ES-I3 (cell line): ENCODE results near the gene SLIT3.
"Not testable (repeated sequence)": the region's sequence is repeated elsewhere in the genome, so short reads cannot be mapped to it uniquely, and the experiment has no call there.

Experiments
- H3K36me3 ChIP-seq: 2 replicates; pipeline ENCODE4 v1.6.1; 2013; ENCODE audit warnings: mild to moderate bottlenecking, low read length, control low read depth, moderate library complexity; ENCODE audit not compliant: insufficient read depth
- H3K4me1 ChIP-seq: 2 replicates; pipeline ENCODE4 v1.6.1; 2013; ENCODE audit warnings: mild to moderate bottlenecking, control low read depth, low read length; ENCODE audit not compliant: insufficient read depth
- H3K9ac ChIP-seq: 2 replicates; pipeline ENCODE4 v1.6.1; 2013; ENCODE audit warnings: low read depth, mild to moderate bottlenecking, low read length, moderate library complexity
- H3K9me3 ChIP-seq: 2 replicates; pipeline ENCODE4 v1.6.1; 2013; ENCODE audit warnings: mild to moderate bottlenecking, low read length, moderate library complexity; ENCODE audit not compliant: control insufficient read depth, insufficient read depth

SLIT3 gene

DNA sequence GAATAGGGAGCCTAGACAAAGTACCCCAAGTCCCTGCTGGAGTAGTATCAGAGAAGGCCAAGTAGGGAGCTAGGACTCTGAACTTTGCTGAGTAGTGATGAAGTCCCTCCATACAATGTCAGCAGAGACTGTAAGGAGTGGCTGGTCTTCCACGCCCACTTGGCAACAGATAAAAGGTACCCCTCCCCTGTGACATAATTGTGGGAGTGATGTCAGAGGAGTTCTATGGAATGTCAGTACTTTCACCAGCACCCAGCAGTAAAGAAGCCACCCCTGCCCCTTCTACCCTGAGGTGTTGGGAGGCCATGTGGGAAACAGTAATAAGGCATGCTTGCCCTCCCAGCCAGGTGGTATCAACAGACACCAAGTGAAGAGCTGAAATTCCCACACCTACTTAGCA lies 143.9 kb downstream of the SLIT3 start:
- Histone ChIP-seq H3K36me3 (no peaks in the 10 kb centered on the region), H3K4me1 (peaks cover 12% of the 10 kb centered on the region), H3K9me3 (peaks cover 2% of the 10 kb centered on the region; the same call in 1 of the 2 replicates), H3K9ac (no peak overlapping the region)

DNA sequence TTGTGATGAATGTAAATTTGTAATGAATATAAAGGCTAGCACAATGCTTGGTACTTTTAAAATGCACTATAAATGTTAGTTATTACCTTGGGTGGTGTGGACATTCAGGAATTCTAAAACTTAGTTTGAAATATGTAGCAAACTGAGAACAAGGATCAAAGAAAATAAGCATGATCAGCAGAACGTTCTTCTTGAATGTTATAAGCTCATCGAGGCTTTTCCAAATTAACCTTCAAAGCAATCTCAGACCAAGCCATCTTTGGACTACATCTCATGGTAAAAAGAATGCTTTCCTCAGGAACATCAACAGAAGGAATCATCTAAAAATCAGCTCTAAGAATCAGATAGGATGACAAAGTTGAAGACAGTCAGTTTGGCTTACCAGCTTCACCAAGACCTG lies 146.3 kb downstream of the SLIT3 start:
- H3K36me3 ChIP-seq: no peaks in the 10 kb centered on the region
- H3K9me3 ChIP-seq: peaks cover 2% of the 10 kb centered on the region; the same call in 1 of the 2 replicates
- H3K4me1 ChIP-seq: peaks cover 20% of the 10 kb centered on the region
- no peak overlapping the region for H3K9ac ChIP-seq

DNA sequence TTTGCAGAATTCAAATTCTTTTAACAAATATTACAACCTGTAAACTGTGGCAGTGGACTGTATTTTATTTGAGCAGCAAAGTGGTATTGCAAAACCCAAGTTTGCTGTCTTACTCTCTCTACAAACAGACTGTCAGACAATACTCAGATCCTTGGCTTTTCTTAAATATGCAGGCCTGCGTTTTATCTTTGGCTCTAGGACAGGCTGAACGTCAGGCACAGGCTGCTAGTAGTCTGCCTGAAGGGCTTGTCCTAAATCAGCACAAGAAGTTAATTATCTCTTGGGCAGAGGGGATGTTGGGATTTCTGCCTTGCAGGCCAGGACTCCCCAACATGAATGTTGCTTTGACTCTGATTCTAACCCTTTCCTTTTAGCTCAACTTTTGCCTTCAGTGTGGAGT lies 147.5 kb downstream of the SLIT3 start:
- Histone ChIP-seq H3K9me3 (peaks cover 2% of the 10 kb centered on the region; the same call in 1 of the 2 replicates), H3K9ac (no peak overlapping the region), H3K36me3 (no peaks in the 10 kb centered on the region), H3K4me1 (peaks cover 20% of the 10 kb centered on the region)

DNA sequence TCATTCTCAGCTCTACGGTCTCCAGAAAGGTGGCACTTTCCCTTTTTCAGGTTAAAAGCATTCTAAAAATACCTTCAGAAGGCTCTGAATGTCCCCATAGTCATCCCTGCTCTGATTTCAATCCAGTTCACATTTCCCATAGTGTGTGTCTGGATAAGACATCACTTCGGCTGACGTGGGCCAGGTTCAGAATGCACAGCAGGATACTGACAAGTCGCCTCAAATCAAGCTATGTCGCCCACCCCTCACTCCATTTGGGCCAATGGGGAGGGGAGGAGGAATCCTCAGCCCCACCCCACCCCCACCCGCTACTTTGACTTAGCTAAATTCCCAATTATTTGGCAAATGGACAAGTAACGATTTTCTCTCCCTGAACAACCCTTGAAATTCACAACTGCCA lies 148.0 kb downstream of the SLIT3 start:
- peaks cover 20% of the 10 kb centered on the region for H3K4me1 ChIP-seq
- peaks cover 2% of the 10 kb centered on the region; the same call in 1 of the 2 replicates for H3K9me3 ChIP-seq
- no peaks in the 10 kb centered on the region for H3K36me3 ChIP-seq
- no peak overlapping the region for H3K9ac ChIP-seq

DNA sequence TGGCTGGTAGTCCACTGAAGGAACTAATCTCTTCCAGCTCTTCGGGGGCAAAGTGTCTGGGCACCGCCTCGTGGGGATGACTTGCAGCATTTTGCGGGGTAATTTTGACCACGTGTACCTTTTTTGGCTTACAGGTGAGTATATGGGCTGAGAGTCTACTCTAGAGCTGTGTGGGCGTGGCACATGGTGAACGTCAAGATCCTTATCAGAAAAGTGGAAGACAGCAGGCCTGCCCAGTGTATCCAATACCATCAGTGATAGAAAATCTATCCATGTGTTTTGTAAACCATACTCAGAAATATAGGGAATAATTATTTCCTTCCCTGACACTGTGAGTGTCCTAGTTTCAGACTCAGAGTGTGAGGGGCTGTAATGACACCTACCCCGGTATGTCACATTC lies 148.5 kb downstream of the SLIT3 start:
- Histone ChIP-seq H3K36me3 (no peaks in the 10 kb centered on the region), H3K9me3 (peaks cover 2% of the 10 kb centered on the region; the same call in 1 of the 2 replicates), H3K9ac (no peak overlapping the region), H3K4me1 (peaks cover 20% of the 10 kb centered on the region)

DNA sequence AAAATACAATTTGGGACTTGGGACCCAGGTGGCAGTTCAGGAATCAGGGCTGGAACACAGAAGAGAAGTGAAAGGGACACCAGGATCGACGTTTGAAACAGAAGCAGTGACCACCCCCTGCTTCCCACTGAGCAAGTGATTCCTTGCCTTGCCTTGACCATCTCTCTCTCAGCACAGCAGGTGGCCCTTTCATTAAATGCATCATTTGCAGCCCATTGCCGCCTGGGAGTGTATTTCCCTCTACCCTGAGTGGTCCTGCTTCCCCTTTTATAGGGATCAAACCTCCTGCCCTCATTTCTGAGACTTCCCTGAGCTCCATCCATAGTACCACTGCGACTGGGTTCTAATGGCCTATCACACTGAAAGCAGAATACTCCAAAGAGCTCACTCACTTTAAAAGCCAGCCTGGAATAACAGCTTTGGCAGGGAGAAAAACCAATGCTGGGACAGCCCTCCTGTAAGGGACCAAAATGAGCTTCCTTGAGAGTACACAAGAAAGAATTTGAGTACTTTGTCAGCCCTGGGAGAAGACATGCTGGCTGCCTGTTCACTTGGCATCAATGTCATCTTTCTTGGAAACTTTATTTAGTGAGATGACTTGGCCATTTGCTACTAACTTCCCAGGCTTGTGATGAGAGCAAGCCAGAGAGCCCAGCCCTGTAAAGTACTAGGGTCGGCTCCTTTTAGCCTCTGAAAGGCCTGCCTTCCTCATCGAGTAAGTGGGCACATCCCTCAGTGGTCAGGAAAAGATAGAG lies 149.7 kb downstream of the SLIT3 start:
- H3K9ac ChIP-seq: no peak overlapping the region
- no peaks in the 10 kb centered on the region for H3K9me3 ChIP-seq
- H3K36me3 ChIP-seq: no peaks in the 10 kb centered on the region
- H3K4me1 ChIP-seq: peaks cover 20% of the 10 kb centered on the region

DNA sequence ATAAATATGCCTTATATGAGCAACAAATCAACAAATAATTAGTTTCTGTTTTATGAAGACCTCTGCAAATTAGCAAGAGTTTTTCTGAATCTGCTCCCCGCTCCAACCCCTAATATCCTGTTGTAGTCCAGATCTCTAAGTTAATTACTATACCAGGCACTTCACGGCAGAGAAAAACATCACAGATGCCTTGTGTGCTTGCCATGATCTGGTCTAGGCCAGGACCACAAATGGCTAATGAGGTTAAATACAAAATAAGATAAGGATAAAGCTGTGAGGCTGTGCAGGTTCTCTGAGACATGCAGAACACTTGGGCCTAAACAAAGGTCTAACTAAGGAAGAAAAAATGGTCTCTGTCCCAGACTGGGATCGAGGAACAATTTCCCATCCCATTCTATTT lies 150.8 kb downstream of the SLIT3 start:
- no peak overlapping the region for H3K9ac ChIP-seq
- H3K4me1 ChIP-seq: peaks cover 20% of the 10 kb centered on the region
- H3K9me3 ChIP-seq: no peaks in the 10 kb centered on the region
- H3K36me3 ChIP-seq: no peaks in the 10 kb centered on the region

DNA sequence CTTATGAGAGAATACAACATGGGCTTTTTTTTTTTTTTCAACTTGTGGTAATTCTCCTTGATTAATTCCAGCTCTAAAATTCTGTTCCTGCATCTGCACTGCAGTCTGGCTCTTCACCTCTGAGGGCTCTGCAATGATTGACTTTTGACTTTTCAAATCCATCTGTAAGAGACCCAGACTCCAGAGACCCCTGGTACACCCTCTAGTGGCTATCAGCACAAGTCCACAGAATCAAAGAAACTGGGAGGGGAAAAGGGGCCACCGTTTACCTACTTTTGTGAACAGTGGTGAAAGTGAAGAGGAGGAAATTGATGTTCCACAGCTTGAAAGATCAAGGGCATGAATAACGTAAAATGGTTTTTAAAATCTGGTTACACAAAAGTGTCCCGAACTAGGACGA lies 151.6 kb downstream of the SLIT3 start:
- Histone ChIP-seq H3K36me3 (no peaks in the 10 kb centered on the region), H3K9ac (no peak overlapping the region), H3K9me3 (no peaks in the 10 kb centered on the region), H3K4me1 (peaks cover 20% of the 10 kb centered on the region)

DNA sequence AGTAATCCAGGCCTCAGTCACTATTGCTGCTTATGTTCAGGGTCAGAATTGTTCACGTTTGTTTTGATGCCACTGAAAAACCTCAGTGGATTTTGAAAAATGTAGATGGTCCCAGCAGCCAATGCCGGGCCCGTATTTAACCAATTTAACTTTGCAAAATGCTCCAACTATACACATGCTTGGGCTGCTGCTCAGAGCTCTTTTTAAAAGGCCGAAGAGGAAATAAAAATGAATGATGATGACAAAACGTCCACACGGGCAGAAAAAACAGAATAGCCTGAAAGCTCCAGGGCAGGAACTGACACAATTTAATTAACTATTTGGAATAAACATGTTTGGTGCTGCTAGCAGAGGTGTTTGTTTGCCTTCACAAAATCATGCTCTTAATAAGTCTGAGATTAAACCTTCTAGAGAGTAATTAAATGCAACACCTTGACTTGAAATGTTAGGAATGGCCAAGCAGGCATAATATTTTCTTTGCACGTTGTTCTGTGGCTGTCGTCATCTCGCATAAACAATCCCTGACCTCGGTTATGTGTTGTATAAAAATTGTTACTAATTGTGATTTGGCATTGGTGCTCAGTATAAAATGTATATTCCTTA lies 152.7 kb downstream of the SLIT3 start:
- Histone ChIP-seq H3K9me3 (no peaks in the 10 kb centered on the region), H3K36me3 (no peaks in the 10 kb centered on the region), H3K9ac (no peak overlapping the region), H3K4me1 (peaks cover 18% of the 10 kb centered on the region)

DNA sequence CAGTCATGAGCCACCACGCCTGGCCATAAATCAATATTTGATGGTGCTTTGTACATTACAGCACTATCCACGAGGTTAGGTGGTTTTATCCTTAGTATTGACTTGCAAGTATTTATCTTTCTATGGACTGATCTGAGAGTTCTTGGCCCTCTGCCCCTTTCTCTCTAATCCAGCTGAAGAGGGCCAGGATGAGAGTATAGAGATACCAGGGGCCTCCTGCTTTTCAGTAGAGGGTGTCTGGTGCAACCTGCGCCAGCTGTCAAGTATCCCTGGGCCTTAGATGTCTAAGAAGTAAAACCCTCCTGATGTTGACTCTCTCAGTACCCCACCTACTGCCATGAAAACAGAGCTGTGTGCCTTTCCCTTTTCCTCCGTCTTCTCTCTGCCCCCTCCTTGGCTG lies 153.4 kb downstream of the SLIT3 start:
- Histone ChIP-seq H3K9me3 (no peaks in the 10 kb centered on the region), H3K36me3 (no peaks in the 10 kb centered on the region), H3K9ac (no peak overlapping the region), H3K4me1 (peaks cover 11% of the 10 kb centered on the region)

DNA sequence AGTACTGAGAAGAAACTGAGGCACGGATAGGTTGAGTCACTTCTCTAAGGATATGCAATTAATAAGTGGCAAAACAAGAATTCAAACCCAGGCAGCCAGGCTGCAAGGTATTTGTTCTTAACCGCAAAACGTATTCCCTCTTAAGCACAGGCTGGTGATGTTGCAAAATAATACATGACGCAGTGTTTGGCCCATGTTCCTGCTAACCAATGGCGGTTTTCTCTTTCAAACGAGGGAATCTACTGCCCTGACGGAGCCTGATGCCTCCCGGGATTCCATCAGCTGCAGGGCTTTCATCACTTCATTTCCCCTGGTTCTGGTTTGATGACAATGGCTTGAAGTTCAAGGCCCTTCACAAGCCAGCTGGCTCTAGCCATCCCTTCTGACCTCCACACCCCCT lies 154.8 kb downstream of the SLIT3 start:
- Histone ChIP-seq H3K36me3 (no peaks in the 10 kb centered on the region), H3K9me3 (no peaks in the 10 kb centered on the region), H3K4me1 (peaks cover 8% of the 10 kb centered on the region), H3K9ac (no peak overlapping the region)

DNA sequence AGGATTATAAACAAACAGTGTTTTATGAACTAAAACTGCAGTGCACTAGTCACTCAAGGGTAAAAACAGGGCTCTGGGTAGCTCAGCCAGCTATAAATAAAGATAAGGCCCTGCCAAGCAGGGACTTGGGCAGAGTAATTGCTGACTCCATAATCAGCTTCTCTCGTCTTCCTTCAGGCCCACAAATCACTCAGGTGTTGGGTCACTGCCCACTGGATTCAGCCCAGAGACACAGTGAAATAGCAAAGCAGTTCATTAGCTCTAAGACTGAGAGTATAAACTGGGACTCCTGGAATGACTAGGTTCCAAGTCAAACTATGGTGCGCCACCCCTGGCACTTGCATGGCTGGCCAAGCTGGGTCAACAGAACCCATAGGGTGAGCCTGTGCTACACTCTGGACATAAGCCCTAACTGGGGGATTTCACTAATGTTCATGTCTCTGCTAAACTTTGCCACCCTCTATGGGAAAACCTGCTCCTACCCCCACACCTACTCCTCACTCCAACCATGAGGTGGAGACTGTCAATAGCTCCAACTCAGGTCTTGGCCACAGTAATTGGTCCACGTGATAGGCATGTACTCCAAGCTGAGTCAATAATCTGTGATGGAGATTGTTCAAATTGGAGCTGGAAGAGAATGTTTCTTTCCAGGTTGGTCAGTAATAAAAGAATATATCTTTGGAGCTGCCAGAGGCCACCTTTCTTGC lies 158.5 kb downstream of the SLIT3 start:
- no peaks in the 10 kb centered on the region for H3K9me3 ChIP-seq

DNA sequence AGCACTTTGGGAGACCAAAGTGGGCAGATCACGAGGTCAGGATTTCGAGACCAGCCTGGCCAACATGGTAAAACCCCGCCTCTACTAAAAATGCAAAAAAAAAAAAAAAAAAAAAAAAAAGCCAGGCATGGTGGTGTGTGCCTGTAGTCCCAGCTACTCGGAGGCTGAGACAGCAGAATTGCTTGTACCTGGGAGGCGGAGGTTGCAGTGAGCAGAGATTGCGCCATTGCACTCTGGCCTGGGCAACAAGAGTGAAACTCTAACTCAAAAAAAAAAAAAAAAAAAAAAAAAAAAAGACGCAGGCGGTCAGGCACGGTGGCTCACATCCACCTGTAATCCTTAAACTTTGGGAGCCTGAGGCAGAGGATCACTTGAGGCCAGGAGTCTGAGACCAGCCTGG lies 160.7 kb downstream of the SLIT3 start:
- H3K4me1 ChIP-seq, H3K36me3 ChIP-seq, H3K9ac ChIP-seq, H3K9me3 ChIP-seq: not testable (repeated sequence)

More for the DNA sequence above, 158.5 kb downstream of the SLIT3 start:
- Histone ChIP-seq H3K4me1 (no peaks in the 10 kb centered on the region), H3K9ac (no peak overlapping the region), H3K36me3 (no peaks in the 10 kb centered on the region)

DNA sequence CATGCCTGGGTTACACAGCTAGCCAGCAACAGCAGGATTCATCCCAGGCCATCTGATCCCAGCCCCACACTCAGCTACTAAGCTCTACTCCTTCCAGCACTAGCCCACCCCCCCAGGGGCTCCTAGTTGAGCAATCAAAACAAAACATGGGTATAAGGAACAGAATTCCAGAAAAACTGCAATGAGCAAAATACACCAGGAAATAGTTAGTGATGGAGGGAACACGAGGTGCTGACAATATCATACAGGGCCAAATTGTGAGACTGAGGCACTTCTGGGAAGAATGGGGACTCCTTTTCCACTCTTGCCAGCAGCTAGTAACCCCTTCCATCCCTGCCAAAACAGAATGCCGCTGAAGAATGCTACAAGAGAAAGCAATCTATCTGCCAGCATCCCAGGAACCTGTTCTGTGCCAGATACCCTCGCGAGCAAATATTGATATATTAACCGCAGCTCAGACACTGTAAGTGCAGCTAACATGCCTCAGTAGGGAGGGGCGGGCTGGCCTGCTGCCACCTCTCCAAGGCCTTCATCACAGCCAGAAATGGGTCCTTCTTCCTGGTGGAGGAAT lies 161.4 kb downstream of the SLIT3 start:
- Histone ChIP-seq H3K9me3 (no peaks in the 10 kb centered on the region), H3K4me1 (no peaks in the 10 kb centered on the region), H3K36me3 (no peaks in the 10 kb centered on the region), H3K9ac (no peak overlapping the region)
